ENCODE measurements around the gene STOX2.
"Not testable (repeated sequence)": the region's sequence is repeated elsewhere in the genome, so short reads cannot be mapped to it uniquely, and the experiment has no call there.

The STOX2 gene

GRCh38 chr4:183936574-183937345 is 31.7 kb downstream of the STOX2 start:
- no peak for DNase-seq

GRCh38 chr4:183940864-183941263 is 35.8 kb downstream of the STOX2 start:
- no peak for DNase-seq

- no peak for DNase-seq
These were observed 36.9 kb downstream of the STOX2 start for GRCh38 chr4:183941964-183942363.

GRCh38 chr4:183945741-183946140 is 40.6 kb downstream of the STOX2 start:
- DNase-seq: no peak

GRCh38 chr4:183950536-183950935 is 45.4 kb downstream of the STOX2 start:
- no peak for DNase-seq

- not testable (repeated sequence) for DNase-seq
These were observed 47.5 kb downstream of the STOX2 start for GRCh38 chr4:183952652-183953051.

GRCh38 chr4:183959319-183960045 is 54.4 kb downstream of the STOX2 start:
- no peak for DNase-seq

GRCh38 chr4:183960046-183960420 is 54.9 kb downstream of the STOX2 start:
- no peak for DNase-seq

- DNase-seq: no peak
These were observed 55.9 kb downstream of the STOX2 start for GRCh38 chr4:183960962-183961541.

GRCh38 chr4:183961795-183962194 is 56.7 kb downstream of the STOX2 start:
- DNase-seq: no peak

GRCh38 chr4:183962419-183962818 is 57.3 kb downstream of the STOX2 start:
- no peak for DNase-seq

GRCh38 chr4:183966371-183966770 is 61.3 kb downstream of the STOX2 start:
- no peak for DNase-seq

GRCh38 chr4:183967266-183967665 is 62.2 kb downstream of the STOX2 start:
- no peak for DNase-seq

- no peak for DNase-seq
These were observed 63.4 kb downstream of the STOX2 start for GRCh38 chr4:183968502-183968901.

GRCh38 chr4:183968931-183969330 is 63.8 kb downstream of the STOX2 start:
- no peak for DNase-seq

GRCh38 chr4:183969596-183969995 is 64.5 kb downstream of the STOX2 start:
- DNase-seq: no peak

GRCh38 chr4:183971929-183972490 is 66.9 kb downstream of the STOX2 start:
- no peak for DNase-seq

GRCh38 chr4:183977707-183978106 is 72.6 kb downstream of the STOX2 start:
- DNase-seq: no peak

- DNase-seq: no peak
These were observed 79.5 kb downstream of the STOX2 start for GRCh38 chr4:183984566-183984965.

GRCh38 chr4:183985786-183986185 is 80.7 kb downstream of the STOX2 start:
- no peak for DNase-seq

GRCh38 chr4:183986291-183986970 is 81.3 kb downstream of the STOX2 start:
- no peak for DNase-seq

- no peak for DNase-seq
These were observed 82.2 kb downstream of the STOX2 start for GRCh38 chr4:183986971-183987946.

Data from GDM1 (cell line).